Measurements from ENCODE around the gene PCDHGB7. TPM values are rescaled to one million over a fixed set of nuclear protein-coding genes. Genes with fewer than 3 reads are reported as not detected.
"Not testable (repeated sequence)": the region's sequence is repeated elsewhere in the genome, so short reads cannot be mapped to it uniquely, and the experiment has no call there.

PCDHGB7 gene
- total RNA-seq, 1 donor from 2014 or later, result 10.2 TPM

- peak; percentile 87 for DNase-seq
Observed at GRCh38 chr5:141430332-141431113, 13.0 kb downstream of the PCDHGB7 start, which contains the start of gene PCDHGA12. Gene PCDHGA12, plus strand, starts transcription at chr5:141430507. Its CDS starts 253 bp downstream, at chr5:141430760.

- peak; percentile 57 for DNase-seq
Observed at GRCh38 chr5:141431286-141431685, 13.8 kb downstream of the PCDHGB7 start.

- DNase-seq, result not testable (repeated sequence)
Observed at GRCh38 chr5:141432308-141432707, 14.8 kb downstream of the PCDHGB7 start.

GRCh38 chr5:141432726-141433125 lies 15.2 kb downstream of the PCDHGB7 start:
- not testable (repeated sequence) for DNase-seq

- DNase-seq, result no peak
Observed at GRCh38 chr5:141434006-141434405, 16.5 kb downstream of the PCDHGB7 start.

- DNase-seq, result no peak
Observed at GRCh38 chr5:141437221-141437620, 19.7 kb downstream of the PCDHGB7 start.

- DNase-seq, result no peak
Observed at GRCh38 chr5:141439411-141440141, 22.1 kb downstream of the PCDHGB7 start.

GRCh38 chr5:141440341-141440740 lies 22.9 kb downstream of the PCDHGB7 start:
- DNase-seq, result no peak

GRCh38 chr5:141441571-141442170 lies 24.2 kb downstream of the PCDHGB7 start:
- no peak for DNase-seq

GRCh38 chr5:141465351-141465750 lies 47.9 kb downstream of the PCDHGB7 start:
- no peak for DNase-seq

Other genes starting within 250 kb of the PCDHGB7 start
- gene PCDHB7, start 245.0 kb upstream of the PCDHGB7 start, total RNA-seq, result 0.68 and 0.74 TPM in 2 replicates
- gene PCDHB8, start 239.9 kb upstream of the PCDHGB7 start, total RNA-seq, result 0.14 and 0.34 TPM in 2 replicates
- gene PCDHB16, start 235.3 kb upstream of the PCDHGB7 start, total RNA-seq, result 0.17 and 0.23 TPM in 2 replicates
- gene PCDHB9, start 230.5 kb upstream of the PCDHGB7 start, total RNA-seq, result 0.14 and 0.17 TPM in 2 replicates
- gene PCDHB10, start 225.3 kb upstream of the PCDHGB7 start, total RNA-seq, result 0.51 and 0.70 TPM in 2 replicates
- gene PCDHB11, start 218.1 kb upstream of the PCDHGB7 start, total RNA-seq, result 0.17 and 0.19 TPM in 2 replicates
- gene PCDHB12, start 209.0 kb upstream of the PCDHGB7 start, total RNA-seq, result 0.47 and 0.68 TPM in 2 replicates
- gene PCDHB13, start 203.8 kb upstream of the PCDHGB7 start, total RNA-seq, result 1.4 TPM in 2 replicates
- 0.98 and 1.0 TPM in 2 replicates for gene PCDHB14, start 194.3 kb upstream of the PCDHGB7 start, total RNA-seq
- gene PCDHB15, start 172.3 kb upstream of the PCDHGB7 start, total RNA-seq, result 0.65 and 1.0 TPM in 2 replicates
- gene SLC25A2, start 113.6 kb upstream of the PCDHGB7 start, total RNA-seq, result 0.09 and 0.34 TPM in 2 replicates
- 60.6 and 78.3 TPM in 2 replicates for gene TAF7, start 96.9 kb upstream of the PCDHGB7 start, total RNA-seq
- 0.33 and 0.34 TPM in 2 replicates for gene PCDHGA1, start 87.2 kb upstream of the PCDHGB7 start, total RNA-seq
- gene PCDHGA2, start 78.9 kb upstream of the PCDHGB7 start, total RNA-seq, result 1.4 TPM in 2 replicates
- gene PCDHGA3, start 73.8 kb upstream of the PCDHGB7 start, total RNA-seq, result 0.70 and 1.2 TPM in 2 replicates
- gene PCDHGB1, start 67.6 kb upstream of the PCDHGB7 start, total RNA-seq, result 1.4 and 1.5 TPM in 2 replicates
- gene PCDHGA4, start 62.7 kb upstream of the PCDHGB7 start, total RNA-seq, result 2.2 and 3.4 TPM in 2 replicates
- 0.51 and 1.7 TPM in 2 replicates for gene PCDHGB2, start 57.7 kb upstream of the PCDHGB7 start, total RNA-seq
- 0.74 and 0.85 TPM in 2 replicates for gene PCDHGA5, start 53.5 kb upstream of the PCDHGB7 start, total RNA-seq
- 3.6 and 3.7 TPM in 2 replicates for gene PCDHGB3, start 47.4 kb upstream of the PCDHGB7 start, total RNA-seq
- gene PCDHGA6, start 43.8 kb upstream of the PCDHGB7 start, total RNA-seq, result 2.2 TPM in 2 replicates
- 1.0 and 1.3 TPM in 2 replicates for gene PCDHGA7, start 34.9 kb upstream of the PCDHGB7 start, total RNA-seq
- gene PCDHGB4, start 30.0 kb upstream of the PCDHGB7 start, total RNA-seq, result 11.3 and 14.5 TPM in 2 replicates
- gene PCDHGA8, start 25.0 kb upstream of the PCDHGB7 start, total RNA-seq, result 0.74 and 1.4 TPM in 2 replicates
- 11.9 and 16.7 TPM in 2 replicates for gene PCDHGB5, start 19.7 kb upstream of the PCDHGB7 start, total RNA-seq
- gene PCDHGA9, start 14.9 kb upstream of the PCDHGB7 start, total RNA-seq, result 2.9 and 3.6 TPM in 2 replicates
- 2.9 and 3.7 TPM in 2 replicates for gene PCDHGB6, start 9.7 kb upstream of the PCDHGB7 start, total RNA-seq
- gene PCDHGA10, start 4.7 kb upstream of the PCDHGB7 start, total RNA-seq, result 4.7 and 6.0 TPM in 2 replicates
- 6.8 and 10.6 TPM in 2 replicates for gene PCDHGA11, start 3.4 kb downstream of the PCDHGB7 start, total RNA-seq
- 4.1 and 4.6 TPM in 2 replicates for gene PCDHGA12, start 12.8 kb downstream of the PCDHGB7 start, total RNA-seq
- gene PCDHGC3, start 58.3 kb downstream of the PCDHGB7 start, total RNA-seq, result 19.4 and 25.1 TPM in 2 replicates
- 1.2 and 1.5 TPM in 2 replicates for gene PCDHGC4, start 67.4 kb downstream of the PCDHGB7 start, total RNA-seq
- 0.56 and 1.5 TPM in 2 replicates for gene PCDHGC5, start 71.4 kb downstream of the PCDHGB7 start, total RNA-seq
- 42.2 and 91.9 TPM in 2 replicates for gene DIAPH1, start 201.3 kb downstream of the PCDHGB7 start, total RNA-seq
- gene HDAC3, start 219.2 kb downstream of the PCDHGB7 start, total RNA-seq, result 43.7 and 45.0 TPM in 2 replicates
- gene RELL2, start 219.3 kb downstream of the PCDHGB7 start, total RNA-seq, result 3.9 and 9.9 TPM in 2 replicates
- gene FCHSD1, start 233.7 kb downstream of the PCDHGB7 start, total RNA-seq, result 20.9 and 24.0 TPM in 2 replicates

Data from dermis blood vessel endothelial cell (primary cell).